ENCODE data around the gene CRIM1.

CRIM1 gene

GRCh38 chr2:36425608-36426355 lies 70.2 kb downstream of the CRIM1 start:
- no peak for DNase-seq (ENCODE audit: low read depth)

GRCh38 chr2:36427790-36428243 lies 72.2 kb downstream of the CRIM1 start:
- no peak for DNase-seq (ENCODE audit: low read depth)

- no peak for DNase-seq (ENCODE audit: low read depth)
These were observed 75.0 kb downstream of the CRIM1 start for GRCh38 chr2:36430549-36430948.

GRCh38 chr2:36432479-36432878 lies 76.9 kb downstream of the CRIM1 start:
- no peak for DNase-seq (ENCODE audit: low read depth)

GRCh38 chr2:36433311-36434217 lies 78.0 kb downstream of the CRIM1 start:
- no peak for DNase-seq (ENCODE audit: low read depth)

GRCh38 chr2:36438449-36438977 lies 82.9 kb downstream of the CRIM1 start:
- DNase-seq (ENCODE audit: low read depth), result no peak

GRCh38 chr2:36439084-36439483 lies 83.5 kb downstream of the CRIM1 start:
- DNase-seq (ENCODE audit: low read depth), result no peak

GRCh38 chr2:36441065-36441625 lies 85.6 kb downstream of the CRIM1 start:
- DNase-seq (ENCODE audit: low read depth), result no peak

- no peak for DNase-seq (ENCODE audit: low read depth)
These were observed 86.2 kb downstream of the CRIM1 start for GRCh38 chr2:36441816-36442215.

GRCh38 chr2:36444216-36444936 lies 88.8 kb downstream of the CRIM1 start:
- DNase-seq (ENCODE audit: low read depth), result no peak

- no peak for DNase-seq (ENCODE audit: low read depth)
These were observed 89.7 kb downstream of the CRIM1 start for GRCh38 chr2:36445185-36445866.

GRCh38 chr2:36446294-36446693 lies 90.7 kb downstream of the CRIM1 start:
- DNase-seq (ENCODE audit: low read depth), result no peak

GRCh38 chr2:36449213-36449612 lies 93.6 kb downstream of the CRIM1 start:
- DNase-seq (ENCODE audit: low read depth), result no peak

- DNase-seq (ENCODE audit: low read depth), result no peak
These were observed 94.4 kb downstream of the CRIM1 start for GRCh38 chr2:36449943-36450392.

GRCh38 chr2:36450466-36451196 lies 95.1 kb downstream of the CRIM1 start:
- no peak for DNase-seq (ENCODE audit: low read depth)

GRCh38 chr2:36451512-36451911 lies 95.9 kb downstream of the CRIM1 start:
- no peak for DNase-seq (ENCODE audit: low read depth)

GRCh38 chr2:36452260-36452659 lies 96.7 kb downstream of the CRIM1 start:
- DNase-seq (ENCODE audit: low read depth), result no peak

GRCh38 chr2:36453652-36454051 lies 98.1 kb downstream of the CRIM1 start:
- DNase-seq (ENCODE audit: low read depth), result no peak

GRCh38 chr2:36455011-36455410 lies 99.4 kb downstream of the CRIM1 start:
- DNase-seq (ENCODE audit: low read depth), result no peak

GRCh38 chr2:36455788-36456187 lies 100.2 kb downstream of the CRIM1 start:
- no peak for DNase-seq (ENCODE audit: low read depth)

All from stimulated activated CD8-positive, alpha-beta memory T cell treated with anti-CD3 and anti-CD28 coated beads, Interleukin-12 subunit alpha, Interleukin-12 subunit beta, amount 100 ng/mL, for 1 hour (primary cell).